ENCODE data around the gene TMEM267. TPM values are rescaled to one million over a fixed set of nuclear protein-coding genes. Genes with fewer than 3 reads are reported as not detected.
"Not testable (repeated sequence)": the region's sequence is repeated elsewhere in the genome, so short reads cannot be mapped to it uniquely, and the experiment has no call there.

TMEM267 gene
- total RNA-seq, 2 experiments from 2014 or later = 7.1 to 9.6 TPM

GRCh38 chr5:43469671-43470391, 13.8 kb downstream of the TMEM267 start:
- Mint-ChIP-seq H3K27me3 (no peaks in the 10 kb centered on the region), H3K4me1 (ENCODE audit: low read depth) (peaks cover 19% of the 10 kb centered on the region), H3K4me3 (no peak overlapping the region), H3K9me3 (peaks cover 11% of the 10 kb centered on the region), H3K27ac (no peak overlapping the region), H3K36me3 (ENCODE audit: low read depth) (peaks cover 72% of the 10 kb centered on the region)
- Histone ChIP-seq H3K27me3 (ENCODE audit: control insufficient read depth in 1 of 2, insufficient read depth in 2 of 2, low read length in 2 of 2) (no peaks in the 10 kb centered on the region), H3K9me3 (ENCODE audit: control insufficient read depth in 1 of 2, insufficient read depth in 1 of 2, low read length in 2 of 2) (peaks cover 3 to 10% of the 10 kb centered on the region in 2 experiments), H3K27ac (ENCODE audit: low read depth in 1 of 2, low read length in 2 of 2) (no peak overlapping the region), H3K4me1 (ENCODE audit: insufficient read depth, low read length) (no peaks in the 10 kb centered on the region), H3K36me3 (ENCODE audit: insufficient read depth, low read length) (no peaks in the 10 kb centered on the region), H3K4me3 (ENCODE audit: low read length) (no peak overlapping the region)
- POLR2A ChIA-PET = interaction anchor here (1.6 kb wide), 1 partner anchor 14 kb away, joined by 3 read pairs; the partner anchor contains the start of gene TMEM267
- TF ChIP-seq CTCF (IDR thresholded peaks at IDR 0.05) = no peak
- intact Hi-C loops (cut with DNase I, micrococcal nuclease) = no loop called here
- CTCF ChIA-PET = interaction anchor here (1.4 kb wide), 1 partner anchor 14 kb away, joined by 3 read pairs; the partner anchor contains the start of gene TMEM267
- ATAC-seq (ENCODE audit: poor library complexity) (no peak), DNase-seq (no peak)

GRCh38 chr5:43467100-43467499, 16.6 kb downstream of the TMEM267 start:
- H3K36me3 ChIP-seq (ENCODE audit: insufficient read depth, low read length) = no peaks in the 10 kb centered on the region
- no peak overlapping the region for H3K27ac Mint-ChIP-seq
- no peaks in the 10 kb centered on the region for H3K27me3 Mint-ChIP-seq
- peaks cover 3 to 10% of the 10 kb centered on the region in 2 experiments for H3K9me3 ChIP-seq (ENCODE audit: control insufficient read depth in 1 of 2, insufficient read depth in 1 of 2, low read length in 2 of 2)
- ChIA-PET POLR2A (interaction anchor here (0.7 kb wide), 1 partner anchor 89 kb away, joined by 3 read pairs; no protein-coding TSS in a partner anchor), CTCF (no interaction called here)
- H3K4me3 ChIP-seq (ENCODE audit: low read length) = no peak overlapping the region
- DNase-seq = no peak
- intact Hi-C loops (cut with DNase I, micrococcal nuclease) = no loop called here
- no peaks in the 10 kb centered on the region for H3K4me1 ChIP-seq (ENCODE audit: insufficient read depth, low read length)
- no peak for ATAC-seq (ENCODE audit: poor library complexity)
- no peak for TF ChIP-seq CTCF (IDR thresholded peaks at IDR 0.05)
- H3K27ac ChIP-seq (ENCODE audit: low read depth in 1 of 2, low read length in 2 of 2) = no peak overlapping the region
- peaks cover under 1% of the 10 kb centered on the region for H3K4me1 Mint-ChIP-seq (ENCODE audit: low read depth)
- H3K9me3 Mint-ChIP-seq = peaks cover 11% of the 10 kb centered on the region
- peaks cover 71% of the 10 kb centered on the region for H3K36me3 Mint-ChIP-seq (ENCODE audit: low read depth)
- no peak overlapping the region for H3K4me3 Mint-ChIP-seq
- H3K27me3 ChIP-seq (ENCODE audit: control insufficient read depth in 1 of 2, insufficient read depth in 2 of 2, low read length in 2 of 2) = no peaks in the 10 kb centered on the region

GRCh38 chr5:43465455-43465854, 18.2 kb downstream of the TMEM267 start:
- H3K27ac Mint-ChIP-seq; H3K36me3 ChIP-seq (ENCODE audit: insufficient read depth, low read length); DNase-seq; H3K27me3 Mint-ChIP-seq; H3K4me1 Mint-ChIP-seq (ENCODE audit: low read depth); H3K4me3 ChIP-seq (ENCODE audit: low read length); intact Hi-C loops (cut with DNase I, micrococcal nuclease); H3K9me3 Mint-ChIP-seq; ATAC-seq (ENCODE audit: poor library complexity); H3K27ac ChIP-seq (ENCODE audit: low read depth in 1 of 2, low read length in 2 of 2); H3K4me3 Mint-ChIP-seq; H3K27me3 ChIP-seq (ENCODE audit: control insufficient read depth in 1 of 2, insufficient read depth in 2 of 2, low read length in 2 of 2); H3K4me1 ChIP-seq (ENCODE audit: insufficient read depth, low read length); POLR2A ChIA-PET; CTCF ChIA-PET: not testable (repeated sequence)
- peaks cover 3 to 10% of the 10 kb centered on the region in 2 experiments for H3K9me3 ChIP-seq (ENCODE audit: control insufficient read depth in 1 of 2, insufficient read depth in 1 of 2, low read length in 2 of 2)
- H3K36me3 Mint-ChIP-seq (ENCODE audit: low read depth) = peaks cover 69% of the 10 kb centered on the region
